HG02885 (cell line): ENCODE results near the gene G0S2.

Experiments
- ATAC-seq: cut with Tn5 transposase; IDR thresholded peaks from one replicate; pipeline ENCODE4 v1.9.1; 2021; ENCODE audit warnings: mild to moderate bottlenecking; ENCODE audit not compliant: unreplicated experiment, poor library complexity

The G0S2 gene, protein sequence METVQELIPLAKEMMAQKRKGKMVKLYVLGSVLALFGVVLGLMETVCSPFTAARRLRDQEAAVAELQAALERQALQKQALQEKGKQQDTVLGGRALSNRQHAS

DNA sequence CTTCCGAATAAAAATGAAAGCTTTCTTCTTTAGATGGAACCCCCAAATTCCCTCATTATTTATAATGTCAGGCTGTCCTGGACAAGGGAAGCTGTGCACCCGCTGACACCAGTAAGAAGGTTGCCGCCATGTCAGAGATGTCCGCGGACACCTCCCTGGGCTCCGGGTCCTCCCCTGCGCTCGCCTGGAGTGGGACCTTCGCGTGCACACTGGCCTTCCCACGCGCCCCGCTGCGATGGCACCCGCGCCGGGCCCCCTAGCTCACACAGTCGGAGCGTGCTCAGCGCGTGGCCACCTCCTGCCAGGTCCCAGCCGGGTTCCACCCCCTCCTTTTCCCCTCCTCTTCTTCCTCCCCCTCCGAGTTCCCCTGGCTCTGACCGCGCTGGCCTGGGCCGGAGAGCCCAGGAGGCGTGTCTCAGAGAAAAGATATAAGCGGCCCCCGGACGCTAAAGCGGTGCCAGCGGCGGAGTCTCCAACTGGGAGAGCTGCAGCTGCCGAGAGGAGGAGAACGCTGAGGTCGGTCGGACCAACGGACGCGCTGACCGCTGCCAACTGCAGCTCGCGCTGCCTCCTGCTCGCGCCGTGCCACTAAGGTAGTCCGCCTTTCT is at the start of gene G0S2:
Gene G0S2 (plus strand): TSS at position 456 of the 608 bp plus-strand sequence. CDS start 273 bp downstream, outside the sequence.
- no peak for ATAC-seq

DNA sequence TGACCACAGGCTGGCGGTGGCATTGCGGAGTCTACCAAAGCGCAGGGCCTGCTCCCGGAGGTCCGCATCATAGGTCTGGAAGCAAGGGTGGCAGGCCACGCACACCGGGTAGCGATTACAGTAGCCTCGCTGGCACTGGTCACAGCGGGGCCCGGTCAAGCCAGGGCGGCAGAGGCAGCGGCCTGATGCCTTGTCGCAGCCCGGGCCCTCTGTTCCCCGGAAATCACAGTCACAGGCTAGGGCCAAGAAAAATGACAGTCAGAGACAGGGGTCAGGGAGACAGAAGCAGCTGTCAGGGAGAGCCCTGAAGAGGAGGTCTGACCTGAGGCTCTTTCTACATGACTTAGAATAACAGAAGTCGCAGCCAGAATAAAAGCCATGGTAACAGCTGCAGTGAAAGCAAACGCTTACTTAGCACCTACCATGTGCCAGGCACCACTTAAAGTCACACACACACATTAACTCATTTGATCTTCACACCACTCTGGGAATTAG is 49.4 kb upstream of the G0S2 start:
- no peak for ATAC-seq

DNA sequence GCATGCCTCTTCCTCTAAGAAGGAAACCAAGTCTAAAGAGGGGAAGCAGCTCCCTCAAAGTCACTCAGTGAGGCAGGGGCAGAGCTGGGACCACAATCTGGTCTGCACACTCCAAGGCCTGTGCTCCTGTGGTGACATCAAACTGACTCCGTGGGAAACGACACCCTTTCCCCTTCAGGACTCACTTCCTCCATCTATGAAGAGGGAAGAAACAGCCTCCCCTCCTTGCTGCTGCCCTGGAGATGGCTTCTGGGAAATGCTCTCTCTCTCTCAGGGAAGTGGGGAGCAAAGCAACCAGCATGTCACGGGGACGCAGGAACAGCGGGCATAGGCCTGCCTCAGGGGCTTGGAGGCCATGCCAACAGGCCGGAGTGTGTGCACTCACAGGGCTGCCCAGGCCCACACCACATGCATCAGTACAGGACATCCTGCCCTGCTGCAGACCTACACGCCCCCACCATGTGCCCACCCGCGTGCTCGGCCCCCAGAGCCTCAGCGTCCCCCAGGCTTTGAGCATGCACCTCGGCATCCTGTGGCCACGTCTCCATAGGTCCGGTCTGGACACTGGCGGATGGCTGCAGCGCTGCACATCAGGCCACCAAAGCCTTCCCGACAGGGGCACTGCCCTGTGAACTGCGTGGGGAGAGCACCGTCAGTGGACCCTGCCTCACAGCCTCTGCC is 48.7 kb upstream of the G0S2 start:
- no peak for ATAC-seq

DNA sequence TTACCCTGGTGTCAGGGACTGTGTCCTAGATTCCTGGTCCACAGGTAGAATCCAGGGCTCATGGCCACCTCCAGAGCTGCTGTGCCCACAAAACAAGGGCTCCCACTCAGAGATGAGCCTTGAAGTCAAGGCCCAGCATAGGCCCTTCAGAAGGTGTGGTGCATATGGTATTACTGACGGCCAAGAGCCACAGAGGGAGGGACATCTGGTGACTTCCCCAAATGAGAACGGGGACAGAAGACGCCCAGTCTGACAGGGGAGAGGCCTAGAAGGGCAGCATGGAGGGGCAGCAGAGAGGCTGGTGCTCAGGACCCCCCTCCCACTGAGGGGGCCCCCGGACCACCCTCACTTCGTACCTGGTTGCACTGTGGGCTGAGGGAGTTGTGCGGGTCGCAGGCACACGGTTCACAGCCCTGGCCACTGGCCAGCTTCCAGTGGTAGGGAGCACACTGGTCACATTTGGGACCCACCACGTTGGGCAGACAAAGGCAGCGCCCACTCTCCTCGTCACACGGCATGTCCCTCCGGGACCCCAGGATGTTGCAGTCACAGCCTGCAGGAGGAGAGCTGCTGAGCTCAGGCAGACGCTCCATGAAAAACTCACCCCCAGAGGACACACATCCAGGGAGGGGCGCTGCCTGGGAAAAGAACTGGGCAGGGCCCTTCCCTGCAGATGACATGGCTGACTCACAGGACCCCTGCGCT is 48.0 kb upstream of the G0S2 start:
- peak; percentile 20 for ATAC-seq

DNA sequence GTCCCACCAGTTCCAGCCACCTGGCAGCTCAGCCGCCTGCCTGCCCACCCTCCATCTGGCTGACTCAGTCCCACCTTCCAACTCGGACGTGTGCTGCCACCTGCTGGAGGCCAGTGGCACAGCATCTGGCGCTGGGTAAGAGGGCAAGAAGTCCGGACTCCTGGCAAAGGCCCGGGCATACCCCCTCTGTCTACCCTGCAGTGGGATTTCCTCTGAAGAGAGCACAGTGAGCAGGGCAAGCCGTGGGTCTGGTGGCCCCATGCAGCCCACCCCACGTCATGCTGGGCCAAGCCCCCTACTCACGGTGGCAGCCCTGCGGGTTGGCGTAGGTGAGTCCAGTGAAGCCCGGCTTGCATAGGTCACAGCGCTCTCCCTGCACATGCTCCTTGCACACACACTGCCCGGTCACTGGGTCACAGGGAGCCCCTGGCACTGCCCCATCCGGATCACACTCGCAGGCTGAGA is 47.4 kb upstream of the G0S2 start:
- ATAC-seq: peak; percentile 89

DNA sequence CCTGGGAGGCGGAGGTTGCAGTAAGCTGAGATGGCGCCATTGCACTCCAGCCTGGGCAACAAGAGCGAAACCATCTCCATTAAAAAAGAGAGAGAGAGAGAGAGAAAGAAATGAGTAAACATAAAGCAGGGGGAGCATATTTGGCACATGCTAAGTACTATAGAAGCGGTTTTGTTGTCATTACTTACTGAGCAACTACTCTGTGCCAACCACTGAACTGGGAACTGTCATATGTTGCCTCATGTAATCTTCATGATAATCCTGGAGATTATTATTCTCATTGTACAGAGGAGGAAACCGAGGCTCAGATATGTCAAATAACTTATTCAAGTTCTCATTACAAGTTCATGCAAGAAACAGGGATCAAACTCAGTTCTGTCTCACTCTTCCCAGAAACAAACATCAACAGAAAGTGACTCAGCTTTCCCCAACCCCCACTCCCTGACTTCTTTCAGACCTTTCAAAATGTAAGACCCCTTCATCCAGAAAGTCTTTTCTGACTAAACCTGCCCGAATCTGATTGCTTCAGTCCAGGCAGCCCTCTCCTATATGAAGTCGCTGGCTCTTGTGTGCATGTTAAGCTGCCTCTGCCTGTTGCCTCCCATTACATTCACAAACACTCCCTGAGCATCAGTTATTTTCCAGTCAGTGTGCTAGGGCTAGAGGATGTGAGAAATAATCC is 46.5 kb upstream of the G0S2 start:
- no peak for ATAC-seq

DNA sequence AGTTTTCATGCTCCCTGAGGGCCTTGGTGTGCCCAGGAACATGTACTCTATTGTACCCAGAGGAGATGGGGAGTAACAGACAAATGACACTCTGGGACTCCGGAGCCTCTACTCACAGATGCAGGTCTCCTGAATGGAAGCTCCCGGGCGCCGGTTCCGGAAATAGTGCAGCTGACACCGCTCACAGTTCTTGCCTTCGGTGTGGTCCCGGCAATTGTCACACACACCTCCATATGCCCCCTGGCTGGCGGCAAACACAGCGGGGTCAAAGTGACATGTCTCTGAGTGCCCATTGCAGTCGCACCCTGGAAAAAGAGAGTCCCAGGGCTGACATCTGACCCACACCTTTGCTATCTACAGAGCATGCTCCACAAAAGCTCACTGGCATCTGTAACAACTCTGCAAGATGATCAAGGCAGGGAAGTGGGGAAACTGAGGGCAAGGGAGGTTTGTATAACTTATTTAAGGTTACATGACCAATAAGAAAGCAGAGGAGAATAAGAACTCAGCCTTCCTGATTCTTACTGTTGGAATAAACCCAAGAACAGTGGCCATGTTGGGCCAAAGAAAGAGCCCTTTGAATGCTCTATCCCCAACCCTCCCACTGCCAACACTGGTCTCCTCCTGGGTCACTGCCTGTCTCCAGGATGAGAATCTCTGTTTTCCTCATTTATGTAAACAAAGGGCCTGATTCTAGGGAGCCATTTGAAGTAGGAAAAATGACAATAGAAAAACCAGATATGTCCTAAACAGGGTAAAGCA is 45.4 kb upstream of the G0S2 start:
- no peak for ATAC-seq

DNA sequence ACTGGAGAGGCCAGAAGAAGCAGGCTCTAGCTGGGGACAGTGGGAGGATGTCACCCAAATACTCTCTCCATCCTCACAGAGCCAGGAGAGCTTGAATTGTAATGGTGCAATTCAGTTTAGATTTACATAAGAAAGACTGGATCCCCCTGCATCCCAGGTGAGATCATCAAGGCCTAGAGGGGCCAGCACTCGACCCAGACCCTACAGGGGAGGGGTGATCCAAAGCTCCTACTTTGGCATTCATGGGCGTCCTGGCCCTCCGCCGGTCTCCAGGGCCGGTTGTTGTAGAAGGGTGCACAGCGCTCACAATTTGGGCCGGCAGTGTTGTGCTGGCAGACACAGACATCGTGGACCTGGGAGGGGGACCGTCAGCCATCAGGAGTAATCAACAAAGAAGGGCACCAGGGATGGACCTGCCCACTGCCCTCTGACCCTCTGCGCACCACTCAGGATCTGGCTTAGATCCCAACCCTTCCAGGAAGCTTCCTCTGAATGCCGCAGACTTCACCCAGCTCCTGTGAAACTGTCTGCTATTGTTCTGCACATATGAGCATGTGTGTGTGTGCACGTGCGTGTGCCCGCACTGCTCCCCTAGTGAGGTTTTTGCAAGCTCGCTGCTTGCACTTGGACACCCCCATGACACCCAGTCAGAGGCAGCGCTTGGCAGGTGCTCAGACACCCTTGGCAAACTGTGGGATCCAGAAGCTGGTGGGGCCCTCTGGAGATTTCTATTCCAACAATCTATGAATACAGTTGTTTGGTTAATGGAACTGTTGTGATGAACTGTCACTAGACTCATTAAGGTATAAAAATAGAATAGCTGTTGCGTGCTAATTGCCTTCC is 44.6 kb upstream of the G0S2 start:
- no peak for ATAC-seq

DNA sequence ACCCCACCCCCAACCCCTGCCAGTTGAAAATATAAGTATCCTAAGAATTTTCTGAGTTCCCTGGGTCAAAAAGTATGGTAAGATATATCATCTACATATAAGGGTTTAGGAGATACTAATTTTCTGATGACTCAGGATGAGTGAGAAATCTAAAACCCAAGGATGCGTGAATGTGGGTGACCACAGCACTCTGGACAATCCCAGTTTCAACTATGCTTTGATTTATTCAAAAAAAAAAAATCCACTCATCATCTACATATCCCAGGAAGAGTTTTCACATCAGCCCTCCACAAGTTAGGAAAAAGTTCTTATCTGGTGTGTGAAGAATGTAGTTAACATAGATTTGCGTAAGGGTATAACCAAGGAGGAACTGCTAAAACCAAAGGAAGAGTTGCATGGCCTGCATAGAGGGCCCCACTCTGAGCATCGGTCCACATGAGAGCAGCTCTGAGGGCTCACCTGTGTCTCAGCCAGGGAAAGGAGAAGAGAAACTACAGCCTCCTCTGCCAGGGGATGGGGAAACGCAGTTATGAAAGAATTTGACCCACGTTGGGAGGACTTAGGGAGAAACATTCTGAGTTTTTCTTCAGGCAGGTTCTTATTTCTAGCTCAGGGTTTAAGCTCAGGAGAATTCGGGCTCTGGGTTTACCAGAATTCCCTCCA is 41.7 kb upstream of the G0S2 start:
- peak; percentile 54 for ATAC-seq

DNA sequence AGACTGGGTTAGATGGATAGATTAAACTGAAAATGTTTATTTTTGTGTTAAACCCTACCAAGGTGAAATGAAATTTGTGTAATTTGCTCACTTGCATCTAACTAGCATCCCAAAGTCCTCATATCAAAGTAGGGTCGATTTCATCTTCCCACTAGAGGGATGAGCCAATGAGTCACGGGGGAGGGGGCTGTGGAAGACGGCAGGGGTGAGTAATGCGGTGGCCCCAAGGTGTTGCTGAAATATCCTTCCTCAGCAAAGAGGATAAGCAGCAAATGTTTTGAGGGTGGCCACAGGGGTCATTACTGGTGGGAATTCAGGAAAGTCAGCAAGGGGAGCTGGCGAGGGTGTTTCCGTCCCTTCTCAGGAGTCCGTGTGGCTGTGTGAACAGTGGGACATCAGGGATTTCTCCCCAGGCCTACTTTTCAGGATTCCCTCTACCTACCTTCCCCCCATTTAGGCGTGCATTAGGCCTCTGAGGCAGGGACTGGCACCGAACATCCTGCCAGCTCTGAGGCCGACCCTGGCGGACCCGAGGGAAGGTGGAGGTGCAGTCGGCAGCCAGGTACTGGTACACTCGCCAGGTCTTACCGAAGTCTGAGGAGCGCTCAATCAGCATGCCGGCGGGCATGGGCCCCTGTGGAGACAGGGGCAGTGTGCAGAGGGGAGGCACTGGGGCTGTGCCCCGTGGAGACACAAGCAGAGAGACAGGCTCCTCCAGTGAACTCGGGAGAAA is 41.0 kb upstream of the G0S2 start:
- no peak for ATAC-seq

DNA sequence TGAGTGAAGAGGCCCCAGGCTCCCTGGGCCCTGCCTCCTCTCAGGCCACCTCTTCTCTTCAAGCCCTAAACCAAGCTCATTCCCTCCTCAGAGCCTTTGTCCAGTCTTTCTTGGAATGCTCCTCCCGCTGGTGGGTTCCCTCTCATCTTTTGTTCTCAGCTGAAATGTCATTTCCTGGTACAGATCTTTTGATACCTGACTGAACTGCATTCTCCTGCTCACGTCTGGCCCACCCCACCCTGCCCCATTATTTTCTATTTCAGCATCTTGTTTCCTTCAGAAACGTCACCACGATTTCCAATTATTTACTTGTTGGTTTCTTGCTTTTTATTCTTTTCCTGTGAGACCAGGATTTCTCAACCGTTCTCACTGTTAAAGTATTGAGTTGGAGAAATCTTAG is 39.4 kb upstream of the G0S2 start:
- ATAC-seq: no peak

DNA sequence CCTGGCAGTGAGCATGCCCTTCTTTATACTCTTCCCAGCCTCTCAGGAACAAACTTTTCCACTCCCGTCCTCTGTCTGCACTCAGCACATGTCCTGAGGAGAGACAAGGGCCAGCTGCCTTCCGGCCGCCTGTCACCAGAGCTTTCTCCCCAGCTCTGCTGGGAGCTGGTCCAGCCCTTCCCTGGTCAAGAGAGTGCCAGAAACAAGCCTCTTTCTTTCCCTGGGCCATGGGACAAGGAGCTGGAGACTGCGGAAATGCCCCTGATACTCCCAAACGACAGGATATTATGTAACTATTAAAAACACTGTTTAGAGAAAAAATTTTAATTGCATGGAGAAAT is 33.4 kb upstream of the G0S2 start:
- ATAC-seq: no peak

DNA sequence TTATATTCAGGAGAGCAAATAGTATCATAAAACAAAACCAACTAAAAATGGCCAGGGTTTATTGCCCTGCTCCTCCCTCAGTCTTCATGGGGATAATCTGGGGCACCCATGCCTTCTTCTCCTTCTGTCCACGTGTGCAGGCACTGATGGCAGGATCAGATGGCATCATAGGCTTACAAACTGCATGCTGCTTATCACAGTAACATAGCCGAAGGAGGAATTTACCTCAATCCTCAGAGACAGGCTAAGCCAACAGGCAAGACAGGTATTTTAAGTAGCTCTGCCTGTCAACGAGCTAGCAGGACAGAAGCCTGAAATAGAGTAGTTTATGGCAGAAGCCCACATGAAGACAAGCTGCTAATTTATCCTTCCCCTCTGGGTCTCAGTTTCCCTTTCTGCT is 32.4 kb upstream of the G0S2 start:
- no peak for ATAC-seq

DNA sequence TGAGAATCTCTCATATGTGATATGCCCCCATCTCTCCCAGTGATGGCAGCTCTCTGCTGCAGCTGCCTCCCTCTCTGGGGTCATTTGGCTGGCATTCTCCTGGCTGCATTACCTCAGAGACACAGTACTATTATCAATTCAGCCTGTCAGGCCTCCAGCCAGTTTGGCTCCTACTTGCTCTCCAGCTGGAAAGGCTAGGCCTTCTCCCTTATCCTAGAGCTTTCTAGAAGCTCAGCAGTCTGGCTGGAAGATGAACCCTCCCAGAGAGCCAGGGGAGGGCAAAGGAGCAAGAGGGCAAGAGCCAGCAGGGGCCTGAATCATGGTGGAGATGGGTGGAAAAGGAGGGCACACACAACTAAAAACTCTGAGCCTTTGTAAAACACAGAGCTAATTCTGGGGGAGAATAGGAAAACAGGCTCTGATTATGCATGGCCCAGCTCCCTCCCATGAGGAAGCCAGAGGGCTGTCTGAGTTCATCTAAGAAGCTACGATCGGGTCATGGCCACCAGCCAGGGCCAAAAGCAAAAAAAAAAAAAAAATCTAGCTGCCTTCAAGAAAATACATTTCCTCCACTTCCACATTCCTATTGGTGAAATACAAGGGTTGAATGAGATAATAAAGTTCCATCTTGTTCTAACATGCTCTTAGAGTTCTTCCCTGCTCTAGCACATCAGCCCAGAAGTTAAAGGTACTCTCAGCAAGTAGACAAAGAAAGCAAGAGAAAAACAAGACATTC is 31.8 kb upstream of the G0S2 start:
- ATAC-seq: no peak

DNA sequence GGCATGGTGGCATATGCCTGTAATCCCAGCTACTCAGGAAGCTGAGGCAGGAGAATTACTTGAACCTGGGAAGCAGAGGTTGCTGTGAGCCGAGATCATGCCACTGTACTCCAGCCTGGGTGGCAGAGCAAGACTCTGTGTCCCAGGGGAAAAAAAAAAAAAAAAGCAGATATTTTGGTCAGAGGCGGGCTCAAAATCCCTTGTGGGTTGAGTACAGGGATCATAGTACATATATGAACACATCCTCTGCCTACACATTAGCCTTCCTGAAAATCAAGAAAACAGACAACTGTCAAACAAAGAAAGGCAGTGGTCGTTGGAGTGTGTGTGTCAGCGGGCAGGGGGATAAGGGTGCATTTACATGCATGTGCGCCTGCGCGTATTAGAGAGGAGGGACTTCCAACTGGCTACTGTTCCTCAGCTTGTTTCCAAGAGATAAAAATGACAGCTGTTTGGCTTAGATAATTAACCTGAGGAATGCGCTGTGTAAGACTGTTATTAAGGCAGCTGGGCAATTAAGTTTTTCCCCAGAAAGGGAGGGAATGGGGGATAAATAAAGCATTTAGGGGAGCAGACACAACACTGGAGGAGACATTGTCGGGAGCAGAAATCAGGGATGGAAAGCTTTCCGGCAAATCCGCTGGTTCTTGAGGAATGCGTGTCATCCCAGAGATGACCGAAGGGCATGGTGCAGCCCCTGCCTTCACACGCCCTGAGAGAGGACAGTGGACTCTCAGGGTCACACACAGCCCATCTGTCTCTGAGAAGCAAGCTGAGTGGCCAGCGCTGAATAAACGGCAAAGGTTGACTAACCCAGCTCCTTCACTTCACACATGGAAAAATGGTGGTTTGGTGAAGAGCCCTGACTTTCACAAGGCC is 29.4 kb upstream of the G0S2 start:
- ATAC-seq: no peak

DNA sequence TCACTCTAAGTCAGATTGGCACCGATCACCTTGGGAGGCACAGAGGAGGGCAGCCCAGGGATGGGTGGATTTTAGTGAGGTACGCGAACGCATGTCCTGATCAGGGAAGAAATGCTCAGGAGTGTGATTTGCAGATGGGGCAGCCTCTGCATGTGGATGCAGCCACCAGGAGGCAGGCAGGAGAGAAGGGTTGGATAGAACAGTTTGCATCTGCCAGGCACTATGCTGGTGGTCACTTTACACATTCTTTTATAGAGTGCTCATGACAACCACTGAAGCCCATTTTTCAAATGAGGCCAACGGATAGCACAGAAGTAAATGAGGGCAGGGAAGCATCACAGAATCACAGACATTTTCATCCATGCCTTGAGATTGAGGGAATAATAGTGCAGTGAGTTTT is 28.7 kb upstream of the G0S2 start:
- ATAC-seq: no peak
